ENCODE measurements around the gene UNC5A.

UNC5A gene

GRCh38 chr5:176901260-176902101, 91.1 kb downstream of the UNC5A start:
- no peak for DNase-seq

DNA sequence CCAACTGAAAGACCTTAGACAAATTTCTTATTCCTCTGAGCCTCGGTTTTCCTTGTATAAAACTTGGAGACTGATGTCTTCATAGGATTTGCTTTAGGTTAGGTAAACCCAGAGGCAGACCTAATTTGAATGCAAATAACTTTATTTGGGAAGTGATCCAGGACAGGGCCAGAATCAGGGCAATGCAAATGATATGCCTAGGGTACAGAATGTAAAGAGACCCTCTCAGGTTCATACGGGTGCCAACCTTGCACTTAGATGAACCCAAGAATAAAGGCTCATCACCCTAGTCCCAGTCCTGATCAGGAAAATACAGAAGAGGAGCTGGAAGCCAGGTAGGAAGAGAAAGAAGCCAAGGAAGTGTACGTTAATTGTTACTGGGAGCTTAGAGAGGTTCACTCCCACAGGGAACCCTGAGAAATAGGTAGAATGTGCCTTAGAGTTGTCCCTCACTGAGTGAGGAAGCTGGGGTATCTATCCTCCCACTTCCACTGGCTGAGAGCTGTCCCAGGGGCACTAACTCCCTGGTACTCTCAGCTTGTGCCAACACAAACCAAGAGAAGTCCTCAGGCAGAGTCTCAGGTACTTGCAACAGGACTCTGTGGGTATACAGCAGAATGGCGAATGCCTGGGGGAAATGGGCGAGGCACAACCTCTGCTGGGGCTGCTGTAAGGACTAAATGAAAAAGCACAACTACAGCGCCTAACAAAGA, 91.9 kb downstream of the UNC5A start:
- no peak for DNase-seq

- no peak for DNase-seq
Measured at GRCh38 chr5:176902911-176903664, 92.7 kb downstream of the UNC5A start.

- no peak for DNase-seq
Measured at GRCh38 chr5:176904276-176904675, 93.9 kb downstream of the UNC5A start.

GRCh38 chr5:176906126-176906525, 95.8 kb downstream of the UNC5A start:
- DNase-seq, result no peak

GRCh38 chr5:176906796-176907195, 96.4 kb downstream of the UNC5A start:
- no peak for DNase-seq

- no peak for DNase-seq
Measured at GRCh38 chr5:176908675-176909368, 98.5 kb downstream of the UNC5A start.

- no peak for DNase-seq
Measured at GRCh38 chr5:176912115-176912514, 101.8 kb downstream of the UNC5A start.

GRCh38 chr5:176915906-176916305, 105.5 kb downstream of the UNC5A start:
- peak in 1 of 3 experiments; percentile 45 for DNase-seq

GRCh38 chr5:176916337-176916736, 106.0 kb downstream of the UNC5A start:
- peak in 1 of 3 experiments; percentile 32 for DNase-seq

DNA sequence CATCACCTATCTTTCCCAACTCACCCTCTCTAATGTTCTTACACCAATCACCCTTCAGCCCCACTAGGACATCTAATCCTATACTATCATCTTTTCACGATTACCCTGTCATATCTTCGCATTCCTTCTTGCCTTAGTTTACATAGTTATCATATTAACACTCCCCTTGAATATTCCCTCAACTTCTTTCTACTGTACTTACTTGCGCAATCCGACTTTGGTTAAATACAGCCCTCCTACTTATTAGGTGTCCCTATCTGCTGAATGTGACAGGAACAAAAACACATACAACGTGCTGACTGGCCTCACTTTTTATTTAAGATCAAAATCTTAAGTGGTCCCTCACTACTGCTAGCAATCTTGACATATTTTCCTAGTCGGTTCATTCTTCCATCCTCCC, 108.3 kb downstream of the UNC5A start:
- DNase-seq, result no peak

- DNase-seq, result no peak
Measured at GRCh38 chr5:176921714-176922113, 111.4 kb downstream of the UNC5A start.

DNA sequence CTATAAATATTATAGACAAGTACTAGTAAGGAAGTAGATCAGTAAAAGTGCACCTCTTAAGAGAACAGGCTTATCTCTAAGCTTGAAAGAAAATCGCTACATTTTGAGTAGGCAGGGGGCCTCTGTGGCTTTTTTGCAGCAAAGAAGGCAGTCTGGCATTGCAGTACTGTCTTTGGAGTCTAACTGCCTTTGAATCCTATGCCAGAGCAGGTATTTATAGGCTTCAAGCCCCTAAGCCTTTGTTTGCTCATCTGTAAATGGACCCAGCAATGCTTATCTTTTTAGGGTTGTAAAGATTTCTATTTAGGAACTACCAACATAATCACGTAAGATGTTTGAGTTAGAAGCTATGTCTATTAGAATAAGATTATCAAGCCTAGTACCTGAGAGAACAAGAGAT, 112.5 kb downstream of the UNC5A start:
- no peak for DNase-seq

GRCh38 chr5:176927562-176927961, 117.2 kb downstream of the UNC5A start:
- DNase-seq, result no peak

DNA sequence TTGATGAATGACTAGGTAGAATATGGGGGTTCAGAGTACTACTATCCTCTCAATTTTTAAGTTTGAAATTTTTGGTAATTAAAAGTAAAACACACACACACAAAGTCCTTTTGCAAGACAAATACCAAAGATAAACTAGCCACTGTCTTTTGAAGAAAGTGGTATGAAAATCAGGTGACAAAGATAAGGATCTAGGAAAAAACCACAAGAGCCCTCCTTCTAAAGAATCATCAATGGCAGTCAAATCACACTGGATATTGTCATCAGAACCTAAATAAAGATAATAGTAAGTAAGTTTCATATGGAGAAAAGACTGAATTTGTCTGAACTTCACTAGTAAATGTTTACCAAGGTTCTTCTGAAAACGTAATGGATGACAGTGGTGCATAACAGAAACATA, 119.3 kb downstream of the UNC5A start:
- no peak for DNase-seq

Measured in NCI-H1417 (cell line).